Upper lobe of left lung (tissue), 4 donors: ENCODE data around the gene CD109.

Experiments used
- POLR2A ChIP-seq, 4 donors: fragments of 450-650 bp; IDR thresholded peaks; one replicate each; pipeline ENCODE4 v1.5.1; 2016 to 2017; ENCODE audit warnings: antibody characterized with exemption in 4 of 4, mild to moderate bottlenecking in 2 of 4
- POLR2AphosphoS5 ChIP-seq, 2 donors: sonication (generic); formaldehyde crosslinking; IDR thresholded peaks; one replicate each; pipeline ENCODE4 v1.5.1; 2017; ENCODE audit warnings: antibody characterized with exemption in 2 of 2
- TF ChIP-seq, protein P1 (sequence below), 6 experiments: fragments of 450-650 bp in 4 of 6; fragments of 200-600 bp in 2 of 6; sonication (generic) in 2 of 6; IDR thresholded peaks; one replicate each; pipeline ENCODE4 v1.5.1; 2016 to 2019; ENCODE audit warnings: antibody characterized with exemption in 6 of 6

DNA sequence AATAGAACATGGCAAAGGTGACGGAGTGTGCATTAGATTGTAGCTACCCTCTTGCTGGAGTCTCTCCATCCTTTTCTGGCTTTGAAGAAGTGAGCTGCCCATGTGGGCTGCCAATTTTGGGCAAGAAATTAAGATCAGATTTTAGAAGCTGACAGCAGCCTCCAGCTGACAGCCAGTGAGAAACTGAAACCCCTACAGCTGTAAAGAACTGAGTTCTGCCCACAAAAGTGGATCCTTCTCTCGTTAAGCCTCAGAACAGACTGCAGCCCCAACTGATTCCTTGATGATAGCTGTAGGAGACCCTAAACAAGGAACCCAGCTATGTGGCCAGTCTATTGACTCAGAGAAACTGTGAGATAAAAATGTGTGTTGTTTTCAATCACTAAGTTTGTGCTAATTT, 134.1 kb downstream of the CD109 start:
- no peak for TF ChIP-seq POLR2A (IDR thresholded peaks at IDR 0.05)
- TF ChIP-seq, protein P1, sequence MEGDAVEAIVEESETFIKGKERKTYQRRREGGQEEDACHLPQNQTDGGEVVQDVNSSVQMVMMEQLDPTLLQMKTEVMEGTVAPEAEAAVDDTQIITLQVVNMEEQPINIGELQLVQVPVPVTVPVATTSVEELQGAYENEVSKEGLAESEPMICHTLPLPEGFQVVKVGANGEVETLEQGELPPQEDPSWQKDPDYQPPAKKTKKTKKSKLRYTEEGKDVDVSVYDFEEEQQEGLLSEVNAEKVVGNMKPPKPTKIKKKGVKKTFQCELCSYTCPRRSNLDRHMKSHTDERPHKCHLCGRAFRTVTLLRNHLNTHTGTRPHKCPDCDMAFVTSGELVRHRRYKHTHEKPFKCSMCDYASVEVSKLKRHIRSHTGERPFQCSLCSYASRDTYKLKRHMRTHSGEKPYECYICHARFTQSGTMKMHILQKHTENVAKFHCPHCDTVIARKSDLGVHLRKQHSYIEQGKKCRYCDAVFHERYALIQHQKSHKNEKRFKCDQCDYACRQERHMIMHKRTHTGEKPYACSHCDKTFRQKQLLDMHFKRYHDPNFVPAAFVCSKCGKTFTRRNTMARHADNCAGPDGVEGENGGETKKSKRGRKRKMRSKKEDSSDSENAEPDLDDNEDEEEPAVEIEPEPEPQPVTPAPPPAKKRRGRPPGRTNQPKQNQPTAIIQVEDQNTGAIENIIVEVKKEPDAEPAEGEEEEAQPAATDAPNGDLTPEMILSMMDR (IDR thresholded peaks at IDR 0.05), result no peak
- TF ChIP-seq POLR2AphosphoS5 (IDR thresholded peaks at IDR 0.05), result no peak
